GM12878 (cell line): ENCODE results near the gene LENG9. TPM values are rescaled to one million over a fixed set of nuclear protein-coding genes. Genes with fewer than 3 reads are reported as not detected.

Experiments
- ATAC-seq: fragments of 200-7000 bp; cut with Tn5 transposase; 3 replicates; pipeline ENCODE4 v1.9.1; 2020; ENCODE audit warnings: mild to moderate bottlenecking, moderate library complexity
- BruUV-seq: library from RNA; stranded (reverse); fragments of 400-500 nt; replicated peaks from 2 replicates; lab custom pipeline; 2021; lab: Mats Ljungman, UMichigan
- CTCF ChIA-PET: fragments of 300-600 bp; sonication (Branson Sonifier 250); formaldehyde crosslinking; extraction: SDS; loops from one replicate; lab custom pipeline; 2021; ENCODE audit warnings: inconsistent platforms; lab: Yijun Ruan, JAX
- POLR2A ChIA-PET: fragments of 350-600 bp; formaldehyde crosslinking; extraction: SDS; loops from one replicate; lab custom pipeline; 2021; ENCODE audit warnings: inconsistent platforms; lab: Charles Lee
- RAD21 ChIA-PET: fragments of 300-600 bp; sonication (Branson Sonifier 250); formaldehyde crosslinking; loops from one replicate; lab custom pipeline; 2023; ENCODE audit warnings: antibody characterized with exemption; ENCODE audit not compliant: unreplicated experiment; lab: Charles Lee
- SMC1A ChIA-PET: fragments of 300-600 bp; sonication (Branson Sonifier 250); formaldehyde crosslinking; loops from one replicate; lab custom pipeline; 2023; ENCODE audit not compliant: unreplicated experiment, uncharacterized antibody; lab: Charles Lee
- DNase-seq: peaks from one replicate; pipeline ENCODE4 v3.0.0-alpha.2; 2011; ENCODE audit warnings: low read depth, low spot score
- FAIRE-seq: peaks from 3 replicates; lab custom pipeline; 2011; peaks lifted over from hg19 to GRCh38; lab: Jason Lieb, UNC
- H2AFZ ChIP-seq: 2 replicates; pipeline ENCODE4 v1.6.0; 2011; ENCODE audit warnings: low read depth, low read length, control low read depth; ENCODE audit not compliant: control insufficient read depth
- H3K27ac ChIP-seq: 2 replicates; pipeline ENCODE4 v1.5.1; 2011; ENCODE audit warnings: control low read depth; ENCODE audit not compliant: control insufficient read depth, insufficient read depth
- H3K27me3 ChIP-seq, 2 experiments: replicated peaks in 1 of 2; 2 replicates each; pipeline versions ENCODE4 v1.6.0 to v1.6.1; 2011; ENCODE audit warnings: low read length in 1 of 2; ENCODE audit not compliant: control insufficient read depth in 2 of 2, insufficient read depth in 2 of 2
- H3K36me3 ChIP-seq, 2 experiments: 2 replicates each; pipeline ENCODE4 v1.5.1; 2011; ENCODE audit warnings: low read length in 1 of 2; ENCODE audit not compliant: control insufficient read depth in 2 of 2, insufficient read depth in 2 of 2
- H3K4me1 ChIP-seq: 2 replicates; pipeline ENCODE4 v1.6.1; 2011; ENCODE audit warnings: mild to moderate bottlenecking, low read length, moderate library complexity, mixed read lengths; ENCODE audit not compliant: control insufficient read depth, insufficient read depth
- H3K4me2 ChIP-seq: 2 replicates; pipeline ENCODE4 v1.6.0; 2011; ENCODE audit warnings: control low read depth; ENCODE audit not compliant: control insufficient read depth, insufficient read depth
- H3K4me3 ChIP-seq: fragments of 200-600 bp; sonication (generic); 2 replicates; pipeline ENCODE4 v1.5.1; 2016
- H3K79me2 ChIP-seq: 2 replicates; pipeline ENCODE4 v1.6.0; 2011; ENCODE audit warnings: low read length; ENCODE audit not compliant: control insufficient read depth, insufficient read depth
- H3K9ac ChIP-seq: 2 replicates; pipeline ENCODE4 v1.8.0; 2011; ENCODE audit warnings: low read length, control low read depth, mixed read lengths; ENCODE audit not compliant: control insufficient read depth, insufficient read depth
- H3K9me3 ChIP-seq: replicated peaks from 3 replicates; pipeline ENCODE4 v1.5.1; 2011; ENCODE audit warnings: mild to moderate bottlenecking, low read length; ENCODE audit not compliant: control insufficient read depth, insufficient read depth
- H4K20me1 ChIP-seq: 2 replicates; pipeline ENCODE4 v1.6.0; 2011; ENCODE audit not compliant: control insufficient read depth, insufficient read depth
- BHLHE40 ChIP-seq, 2 experiments: fragments of 450-650 bp in 1 of 2; IDR thresholded peaks; 2 replicates each; pipeline ENCODE4 v1.6.1; 2011 to 2017; ENCODE audit warnings: low read depth in 2 of 2, borderline replicate concordance in 1 of 2, improper control_type of control experiment in 1 of 2, low read length in 1 of 2, mild to moderate bottlenecking in 1 of 2
- FOS ChIP-seq: IDR thresholded peaks from 3 replicates; pipeline ENCODE4 v1.6.1; 2011; ENCODE audit warnings: borderline replicate concordance; ENCODE audit not compliant: insufficient read length; ENCODE audit errors: extremely low read depth
- NFXL1 ChIP-seq: fragments of 450-650 bp; IDR thresholded peaks from 2 replicates; pipeline ENCODE4 v1.6.1; 2017; ENCODE audit warnings: antibody characterized with exemption, mild to moderate bottlenecking, borderline replicate concordance
- RFX5 ChIP-seq: IDR thresholded peaks from 2 replicates; pipeline ENCODE4 v1.6.1; 2011; ENCODE audit warnings: low read depth, low read length, improper control_type of control experiment
- SREBF2 ChIP-seq: IDR thresholded peaks from 2 replicates; pipeline ENCODE4 v1.6.1; 2012; ENCODE audit warnings: mild to moderate bottlenecking, low read length
- STAT1 ChIP-seq: fragments of 450-650 bp; conservative IDR thresholded peaks from 2 replicates; pipeline ENCODE4 v1.6.1; 2014; ENCODE audit warnings: antibody characterized with exemption, mild to moderate bottlenecking
- SUZ12 ChIP-seq: fragments of 200-600 bp; sonication (generic); IDR thresholded peaks from one replicate; pipeline ENCODE4 v1.6.1; 2018; ENCODE audit warnings: antibody characterized with exemption, mild to moderate bottlenecking; ENCODE audit not compliant: unreplicated experiment
- WRNIP1 ChIP-seq: IDR thresholded peaks from 2 replicates; pipeline ENCODE4 v1.6.1; 2011; ENCODE audit warnings: low read depth, low read length, improper control_type of control experiment, borderline replicate concordance
- YBX1 ChIP-seq: fragments of 450-650 bp; IDR thresholded peaks from 2 replicates; pipeline ENCODE4 v1.6.1; 2016; ENCODE audit warnings: antibody characterized with exemption
- ZSCAN29 ChIP-seq: fragments of 450-650 bp; IDR thresholded peaks from 2 replicates; pipeline ENCODE4 v1.6.1; 2017; ENCODE audit warnings: mild to moderate bottlenecking, moderate library complexity
- WGBS: methylation state at CpG from one replicate; pipeline ENCODE4 v1.1.6; 2016; ENCODE audit warnings: low lambda C conversion rate; ENCODE audit not compliant: insufficient replicate concordance, insufficient coverage; ENCODE audit errors: missing lambda C conversion rate; 5-methylcytosine and 5-hydroxymethylcytosine counted together
- in situ Hi-C: fragments of 300-500 bp; cut with MboI; formaldehyde crosslinking; loops from 9 replicates; pipeline ENCODE4 v1.14.3; 2018; ENCODE audit warnings: mixed read lengths
- intact Hi-C: fragments of 100-400 bp; cut with micrococcal nuclease; formaldehyde crosslinking; loops from one replicate; pipeline ENCODE4 v1.14.2; 2022; ENCODE audit not compliant: unreplicated experiment
- polyA plus RNA-seq, 11 experiments: library from polyadenylated mRNA; depleted of rRNA in 4 of 11; unstranded in 6 of 11; stranded (reverse) in 5 of 11; fragments of >200 nt; fragmentation: Nextera tagmentation in 4 of 11; fragmentation: Illumina TruSeq in 1 of 11; extraction: Ambion mirVana in 4 of 11; extraction: Trizol in 1 of 11; gene quantifications; 1 replicate in 1 of 11; 2 replicates in 10 of 11; pipeline versions ENCODE4 v1.2.1 to v1.2.3, GENCODE V29; 2011 to 2016; ENCODE audit warnings: inconsistent platforms in 2 of 11, missing spikeins in 2 of 11, low read depth in 1 of 11
- total RNA-seq, 4 experiments: library from RNA; depleted of rRNA in 3 of 4; stranded (reverse); fragments of >200 nt in 3 of 4; fragmentation: Illumina TruSeq in 1 of 4; extraction: Trizol in 1 of 4; gene quantifications; 2 replicates each; pipeline versions ENCODE4 v1.2.1 to v1.2.3, GENCODE V29; 2013 to 2021
- TF ChIP-seq, protein P1 (sequence below): IDR thresholded peaks from 2 replicates; pipeline ENCODE4 v1.6.1; 2011; ENCODE audit warnings: borderline replicate concordance, low read depth, mild to moderate bottlenecking, moderate library complexity, low read length; ENCODE audit not compliant: insufficient read depth, poor library complexity, severe bottlenecking

LENG9 gene
- total and polyA plus RNA-seq, 10 of the 15 experiments (the other 5 are each of a cell fraction or from before 2014, with no cell fraction given), result 0.09 to 2.9 (median 0.76) TPM; not detected in 1

DNA sequence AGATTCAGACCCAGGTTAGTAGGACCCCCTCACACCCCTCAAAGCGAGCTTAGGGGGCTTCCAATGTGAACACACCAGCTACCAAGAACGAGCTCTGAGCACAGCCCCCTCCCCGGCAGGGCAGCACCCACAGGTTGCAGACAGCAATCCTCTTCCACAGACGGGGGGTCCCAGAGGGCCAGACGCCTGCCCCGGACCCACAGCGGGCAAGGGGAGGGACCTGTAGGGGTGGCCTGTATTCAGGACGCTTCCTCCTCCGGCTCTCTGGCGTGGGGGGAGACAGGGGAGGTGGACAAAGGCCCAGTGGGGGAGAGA, 43.6 kb downstream of the LENG9 start:
- RAD21 ChIA-PET, result no interaction called here
- no peak for FAIRE-seq
- intact Hi-C loops, result no loop called here

More for the DNA sequence above, 43.6 kb downstream of the LENG9 start:
- Histone ChIP-seq H3K9ac (no peak overlapping the region), H3K79me2 (no peaks in the 10 kb centered on the region), H3K27ac (no peak overlapping the region), H2AFZ (no peak overlapping the region), H4K20me1 (no peaks in the 10 kb centered on the region), H3K4me2 (no peak overlapping the region), H3K27me3 (peaks cover 0 to 3% of the 10 kb centered on the region in 2 experiments; a peak in 2 of 4 replicates), H3K36me3 (no peaks in the 10 kb centered on the region), H3K4me1 (peaks cover 8% of the 10 kb centered on the region), H3K4me3 (no peak overlapping the region), H3K9me3 (no peaks in the 10 kb centered on the region)
- ChIA-PET CTCF (no interaction called here), SMC1A (interaction anchor here (1.3 kb wide), 1 partner anchor 29 kb away, joined by 3 read pairs; no protein-coding TSS in a partner anchor), POLR2A (interaction anchor here (0.6 kb wide), 2 partner anchors 16 to 26 kb away, joined by 3 to 4 read pairs; no protein-coding TSS in a partner anchor)
- WGBS, result 30% methylated on average over 10 of the region's 10 CpGs
- no peak for DNase-seq
- ATAC-seq, result no peak
- no TSS peak for BruUV-seq
- TF ChIP-seq NFXL1 (no peak), SREBF2 (no peak), FOS (no peak), RFX5 (no peak), SUZ12 (no peak), WRNIP1 (no peak), STAT1 (no peak), YBX1 (no peak), BHLHE40 (IDR thresholded peaks at IDR 0.05; ENCODE audit: borderline replicate concordance in 1 of 2, low read depth in 2 of 2, low read length in 1 of 2) (no peak), ZSCAN29 (no peak)
- TF ChIP-seq, protein P1, sequence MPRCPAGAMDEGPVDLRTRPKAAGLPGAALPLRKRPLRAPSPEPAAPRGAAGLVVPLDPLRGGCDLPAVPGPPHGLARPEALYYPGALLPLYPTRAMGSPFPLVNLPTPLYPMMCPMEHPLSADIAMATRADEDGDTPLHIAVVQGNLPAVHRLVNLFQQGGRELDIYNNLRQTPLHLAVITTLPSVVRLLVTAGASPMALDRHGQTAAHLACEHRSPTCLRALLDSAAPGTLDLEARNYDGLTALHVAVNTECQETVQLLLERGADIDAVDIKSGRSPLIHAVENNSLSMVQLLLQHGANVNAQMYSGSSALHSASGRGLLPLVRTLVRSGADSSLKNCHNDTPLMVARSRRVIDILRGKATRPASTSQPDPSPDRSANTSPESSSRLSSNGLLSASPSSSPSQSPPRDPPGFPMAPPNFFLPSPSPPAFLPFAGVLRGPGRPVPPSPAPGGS, result no peak
- in situ Hi-C loops, result no loop called here
